ENCODE results near the gene LPP. TPM values are rescaled to one million over a fixed set of nuclear protein-coding genes. Genes with fewer than 3 reads are reported as not detected.

Gene LPP
- total and polyA plus RNA-seq, 10 of the 15 experiments (the other 5 are each of a cell fraction or from before 2014, with no cell fraction given): under 0.01 to 0.62 (median 0.03) TPM

DNA sequence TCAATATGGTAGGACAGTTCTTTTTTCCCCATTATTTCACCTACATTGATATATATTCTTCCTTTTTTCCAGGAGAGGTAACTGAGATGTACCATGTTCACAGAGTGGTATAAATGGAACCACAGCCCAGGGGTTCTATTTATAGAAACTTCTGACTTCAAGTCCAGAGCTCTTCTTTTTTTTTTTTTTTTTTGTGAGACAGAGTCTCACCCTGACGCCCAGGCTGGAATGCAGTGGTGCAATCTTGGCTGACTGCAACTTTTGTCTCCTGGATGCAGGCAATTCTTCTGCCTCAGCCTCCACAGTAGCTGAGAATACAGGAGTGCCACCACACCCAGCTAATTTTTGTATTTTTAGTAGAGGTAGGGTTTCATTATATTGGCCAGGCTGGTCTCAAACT, 750.7 kb downstream of the LPP start:
- H3K27me3 ChIP-seq (replicated peaks in 1 of 2; ENCODE audit: control insufficient read depth in 2 of 2, insufficient read depth in 2 of 2, low read length in 1 of 2): no peaks in the 10 kb centered on the region; a peak in 1 of 4 replicates
- no peaks in the 10 kb centered on the region for H4K20me1 ChIP-seq (ENCODE audit: control insufficient read depth, insufficient read depth)
- RAD21 ChIA-PET (ENCODE audit: unreplicated experiment): no interaction called here
- no peak for ATAC-seq
- no peak overlapping the region for H3K4me2 ChIP-seq (ENCODE audit: control insufficient read depth, insufficient read depth)
- H3K79me2 ChIP-seq (ENCODE audit: control insufficient read depth, insufficient read depth, low read length): no peaks in the 10 kb centered on the region
- no peak for FAIRE-seq
- CTCF ChIA-PET: no interaction called here
- no peak for DNase-seq (ENCODE audit: low read depth, low spot score)
- in situ Hi-C loops (cut with MboI): no loop called here
- no peak overlapping the region for H3K27ac ChIP-seq (ENCODE audit: control insufficient read depth, insufficient read depth)
- no peak overlapping the region for H3K9ac ChIP-seq (ENCODE audit: control insufficient read depth, insufficient read depth, low read length)
- intact Hi-C loops (cut with micrococcal nuclease; ENCODE audit: unreplicated experiment): no loop called here
- H3K4me3 ChIP-seq: no peak overlapping the region
- POLR2A ChIA-PET: no interaction called here
- TF ChIP-seq SKIL (IDR thresholded peaks at IDR 0.05; ENCODE audit: low read depth, poor library complexity, severe bottlenecking) (no peak), ESRRA (IDR thresholded peaks at IDR 0.05; ENCODE audit: low read length) (no peak), HDGF (IDR thresholded peaks at IDR 0.05) (no peak), TARDBP (IDR thresholded peaks at IDR 0.05; ENCODE audit: borderline replicate concordance) (no peak), HDAC2 (IDR thresholded peaks at IDR 0.05) (no peak), EP300 (IDR thresholded peaks at IDR 0.05; ENCODE audit: borderline replicate concordance in 1 of 2, control insufficient read depth in 1 of 2, low read depth in 2 of 2, low read length in 2 of 2) (no peak), DPF2 (IDR thresholded peaks at IDR 0.05) (no peak), MTA3 (IDR thresholded peaks at IDR 0.05; ENCODE audit: borderline replicate concordance, low read length) (no peak), ATF2 (IDR thresholded peaks at IDR 0.05; ENCODE audit: low read length) (no peak), NR2C2 (IDR thresholded peaks at IDR 0.05; ENCODE audit: borderline replicate concordance, control insufficient read depth, insufficient read length, low read depth) (no peak), FOXM1 (IDR thresholded peaks at IDR 0.05; ENCODE audit: low read depth, low read length) (no peak), EGR1 (IDR thresholded peaks at IDR 0.05; ENCODE audit: borderline replicate concordance in 1 of 2, low read depth in 2 of 2, low read length in 2 of 2) (no peak), SPI1 (IDR thresholded peaks at IDR 0.05; ENCODE audit: borderline replicate concordance, insufficient read depth, low read depth, low read length) (no peak), NR2F1 (conservative IDR thresholded peaks at IDR 0.05) (no peak), RELA (IDR thresholded peaks at IDR 0.05; ENCODE audit: borderline replicate concordance, partially characterized antibody) (no peak)
- TF ChIP-seq, protein P1, sequence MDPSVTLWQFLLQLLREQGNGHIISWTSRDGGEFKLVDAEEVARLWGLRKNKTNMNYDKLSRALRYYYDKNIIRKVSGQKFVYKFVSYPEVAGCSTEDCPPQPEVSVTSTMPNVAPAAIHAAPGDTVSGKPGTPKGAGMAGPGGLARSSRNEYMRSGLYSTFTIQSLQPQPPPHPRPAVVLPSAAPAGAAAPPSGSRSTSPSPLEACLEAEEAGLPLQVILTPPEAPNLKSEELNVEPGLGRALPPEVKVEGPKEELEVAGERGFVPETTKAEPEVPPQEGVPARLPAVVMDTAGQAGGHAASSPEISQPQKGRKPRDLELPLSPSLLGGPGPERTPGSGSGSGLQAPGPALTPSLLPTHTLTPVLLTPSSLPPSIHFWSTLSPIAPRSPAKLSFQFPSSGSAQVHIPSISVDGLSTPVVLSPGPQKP (IDR thresholded peaks at IDR 0.05; ENCODE audit: low read depth, low read length): no peak
- TF ChIP-seq, protein P2, sequence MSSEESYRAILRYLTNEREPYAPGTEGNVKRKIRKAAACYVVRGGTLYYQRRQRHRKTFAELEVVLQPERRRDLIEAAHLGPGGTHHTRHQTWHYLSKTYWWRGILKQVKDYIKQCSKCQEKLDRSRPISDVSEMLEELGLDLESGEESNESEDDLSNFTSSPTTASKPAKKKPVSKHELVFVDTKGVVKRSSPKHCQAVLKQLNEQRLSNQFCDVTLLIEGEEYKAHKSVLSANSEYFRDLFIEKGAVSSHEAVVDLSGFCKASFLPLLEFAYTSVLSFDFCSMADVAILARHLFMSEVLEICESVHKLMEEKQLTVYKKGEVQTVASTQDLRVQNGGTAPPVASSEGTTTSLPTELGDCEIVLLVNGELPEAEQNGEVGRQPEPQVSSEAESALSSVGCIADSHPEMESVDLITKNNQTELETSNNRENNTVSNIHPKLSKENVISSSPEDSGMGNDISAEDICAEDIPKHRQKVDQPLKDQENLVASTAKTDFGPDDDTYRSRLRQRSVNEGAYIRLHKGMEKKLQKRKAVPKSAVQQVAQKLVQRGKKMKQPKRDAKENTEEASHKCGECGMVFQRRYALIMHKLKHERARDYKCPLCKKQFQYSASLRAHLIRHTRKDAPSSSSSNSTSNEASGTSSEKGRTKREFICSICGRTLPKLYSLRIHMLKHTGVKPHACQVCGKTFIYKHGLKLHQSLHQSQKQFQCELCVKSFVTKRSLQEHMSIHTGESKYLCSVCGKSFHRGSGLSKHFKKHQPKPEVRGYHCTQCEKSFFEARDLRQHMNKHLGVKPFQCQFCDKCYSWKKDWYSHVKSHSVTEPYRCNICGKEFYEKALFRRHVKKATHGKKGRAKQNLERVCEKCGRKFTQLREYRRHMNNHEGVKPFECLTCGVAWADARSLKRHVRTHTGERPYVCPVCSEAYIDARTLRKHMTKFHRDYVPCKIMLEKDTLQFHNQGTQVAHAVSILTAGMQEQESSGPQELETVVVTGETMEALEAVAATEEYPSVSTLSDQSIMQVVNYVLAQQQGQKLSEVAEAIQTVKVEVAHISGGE (CRISPR knock-in tag; IDR thresholded peaks at IDR 0.05): no peak
- SMC1A ChIA-PET (ENCODE audit: uncharacterized antibody, unreplicated experiment): no interaction called here
- BruUV-seq (replicated peaks): no TSS peak
- H3K4me1 ChIP-seq (ENCODE audit: control insufficient read depth, insufficient read depth, low read length): no peaks in the 10 kb centered on the region
- H2AFZ ChIP-seq (ENCODE audit: control insufficient read depth, low read depth, low read length): no peak overlapping the region
- no CpG with 5 or more reads among the region's 1 CpG for WGBS (ENCODE audit: insufficient coverage, insufficient replicate concordance, low lambda C conversion rate, missing lambda C conversion rate)
- no peaks in the 10 kb centered on the region for H3K36me3 ChIP-seq (ENCODE audit: control insufficient read depth in 2 of 2, insufficient read depth in 2 of 2, low read length in 1 of 2)
- H3K9me3 ChIP-seq (replicated peaks; ENCODE audit: control insufficient read depth, insufficient read depth, low read length): no peaks in the 10 kb centered on the region

Measured in GM12878 (cell line).